GM12878 (cell line): ENCODE measurements around the gene IL4. TPM values are rescaled to one million over a fixed set of nuclear protein-coding genes. Genes with fewer than 3 reads are reported as not detected.

Experiments used
- ATAC-seq: fragments of 200-7000 bp; cut with Tn5 transposase; 3 replicates; pipeline ENCODE4 v1.9.1; 2020; ENCODE audit warnings: mild to moderate bottlenecking, moderate library complexity
- BruUV-seq: library from RNA; stranded (reverse); fragments of 400-500 nt; replicated peaks from 2 replicates; lab custom pipeline; 2021; lab: Mats Ljungman, UMichigan
- CTCF ChIA-PET: fragments of 300-600 bp; sonication (Branson Sonifier 250); formaldehyde crosslinking; extraction: SDS; loops from one replicate; lab custom pipeline; 2021; ENCODE audit warnings: inconsistent platforms; lab: Yijun Ruan, JAX
- POLR2A ChIA-PET: fragments of 350-600 bp; formaldehyde crosslinking; extraction: SDS; loops from one replicate; lab custom pipeline; 2021; ENCODE audit warnings: inconsistent platforms; lab: Charles Lee
- RAD21 ChIA-PET: fragments of 300-600 bp; sonication (Branson Sonifier 250); formaldehyde crosslinking; loops from one replicate; lab custom pipeline; 2023; ENCODE audit warnings: antibody characterized with exemption; ENCODE audit not compliant: unreplicated experiment; lab: Charles Lee
- SMC1A ChIA-PET: fragments of 300-600 bp; sonication (Branson Sonifier 250); formaldehyde crosslinking; loops from one replicate; lab custom pipeline; 2023; ENCODE audit not compliant: unreplicated experiment, uncharacterized antibody; lab: Charles Lee
- DNase-seq: peaks from one replicate; pipeline ENCODE4 v3.0.0-alpha.2; 2011; ENCODE audit warnings: low read depth, low spot score
- FAIRE-seq: peaks from 3 replicates; lab custom pipeline; 2011; peaks lifted over from hg19 to GRCh38; lab: Jason Lieb, UNC
- H2AFZ ChIP-seq: 2 replicates; pipeline ENCODE4 v1.6.0; 2011; ENCODE audit warnings: low read depth, low read length, control low read depth; ENCODE audit not compliant: control insufficient read depth
- H3K27ac ChIP-seq: 2 replicates; pipeline ENCODE4 v1.5.1; 2011; ENCODE audit warnings: control low read depth; ENCODE audit not compliant: control insufficient read depth, insufficient read depth
- H3K27me3 ChIP-seq, 2 experiments: replicated peaks in 1 of 2; 2 replicates each; pipeline versions ENCODE4 v1.6.0 to v1.6.1; 2011; ENCODE audit warnings: low read length in 1 of 2; ENCODE audit not compliant: control insufficient read depth in 2 of 2, insufficient read depth in 2 of 2
- H3K36me3 ChIP-seq, 2 experiments: 2 replicates each; pipeline ENCODE4 v1.5.1; 2011; ENCODE audit warnings: low read length in 1 of 2; ENCODE audit not compliant: control insufficient read depth in 2 of 2, insufficient read depth in 2 of 2
- H3K4me1 ChIP-seq: 2 replicates; pipeline ENCODE4 v1.6.1; 2011; ENCODE audit warnings: mild to moderate bottlenecking, low read length, moderate library complexity, mixed read lengths; ENCODE audit not compliant: control insufficient read depth, insufficient read depth
- H3K4me2 ChIP-seq: 2 replicates; pipeline ENCODE4 v1.6.0; 2011; ENCODE audit warnings: control low read depth; ENCODE audit not compliant: control insufficient read depth, insufficient read depth
- H3K4me3 ChIP-seq: fragments of 200-600 bp; sonication (generic); 2 replicates; pipeline ENCODE4 v1.5.1; 2016
- H3K79me2 ChIP-seq: 2 replicates; pipeline ENCODE4 v1.6.0; 2011; ENCODE audit warnings: low read length; ENCODE audit not compliant: control insufficient read depth, insufficient read depth
- H3K9ac ChIP-seq: 2 replicates; pipeline ENCODE4 v1.8.0; 2011; ENCODE audit warnings: low read length, control low read depth, mixed read lengths; ENCODE audit not compliant: control insufficient read depth, insufficient read depth
- H3K9me3 ChIP-seq: replicated peaks from 3 replicates; pipeline ENCODE4 v1.5.1; 2011; ENCODE audit warnings: mild to moderate bottlenecking, low read length; ENCODE audit not compliant: control insufficient read depth, insufficient read depth
- H4K20me1 ChIP-seq: 2 replicates; pipeline ENCODE4 v1.6.0; 2011; ENCODE audit not compliant: control insufficient read depth, insufficient read depth
- BCL3 ChIP-seq: IDR thresholded peaks from 2 replicates; pipeline ENCODE4 v1.6.1; 2011; ENCODE audit warnings: borderline replicate concordance, low read depth, mild to moderate bottlenecking, moderate library complexity, low read length; ENCODE audit not compliant: insufficient read depth, poor library complexity, severe bottlenecking
- BCLAF1 ChIP-seq: fragments of 450-650 bp; IDR thresholded peaks from 2 replicates; pipeline ENCODE4 v1.6.1; 2017; ENCODE audit warnings: antibody characterized with exemption, mild to moderate bottlenecking, moderate library complexity
- CBX5 ChIP-seq: sonication (generic); IDR thresholded peaks from 2 replicates; pipeline ENCODE4 v1.6.1; 2016; ENCODE audit warnings: low read depth, moderate library complexity, mild to moderate bottlenecking, inconsistent platforms
- CUX1 ChIP-seq: IDR thresholded peaks from 2 replicates; pipeline ENCODE4 v1.6.1; 2012; ENCODE audit warnings: improper control_type of control experiment, low read depth, low read length; ENCODE audit not compliant: insufficient replicate concordance
- MYC ChIP-seq: IDR thresholded peaks from 2 replicates; pipeline ENCODE4 v1.6.1; 2011; ENCODE audit warnings: mild to moderate bottlenecking, low read length, moderate library complexity, inconsistent platforms; ENCODE audit not compliant: insufficient read depth, insufficient replicate concordance, insufficient read length, severe bottlenecking
- RAD21 ChIP-seq: IDR thresholded peaks from 2 replicates; pipeline ENCODE4 v1.6.1; 2011; ENCODE audit warnings: mild to moderate bottlenecking, low read depth, low read length, moderate library complexity; ENCODE audit not compliant: insufficient read depth
- STAT1 ChIP-seq: fragments of 450-650 bp; conservative IDR thresholded peaks from 2 replicates; pipeline ENCODE4 v1.6.1; 2014; ENCODE audit warnings: antibody characterized with exemption, mild to moderate bottlenecking
- ZBTB4 ChIP-seq: fragments of 450-650 bp; formaldehyde crosslinking; IDR thresholded peaks from 2 replicates; pipeline ENCODE4 v1.4.0; 2022; ENCODE audit warnings: mild to moderate bottlenecking, moderate library complexity
- WGBS: methylation state at CpG from one replicate; pipeline ENCODE4 v1.1.6; 2016; ENCODE audit warnings: low lambda C conversion rate; ENCODE audit not compliant: insufficient replicate concordance, insufficient coverage; ENCODE audit errors: missing lambda C conversion rate; 5-methylcytosine and 5-hydroxymethylcytosine counted together
- in situ Hi-C: fragments of 300-500 bp; cut with MboI; formaldehyde crosslinking; loops from 9 replicates; pipeline ENCODE4 v1.14.3; 2018; ENCODE audit warnings: mixed read lengths
- intact Hi-C: fragments of 100-400 bp; cut with micrococcal nuclease; formaldehyde crosslinking; loops from one replicate; pipeline ENCODE4 v1.14.2; 2022; ENCODE audit not compliant: unreplicated experiment
- polyA plus RNA-seq, 11 experiments: library from polyadenylated mRNA; depleted of rRNA in 4 of 11; unstranded in 6 of 11; stranded (reverse) in 5 of 11; fragments of >200 nt; fragmentation: Nextera tagmentation in 4 of 11; fragmentation: Illumina TruSeq in 1 of 11; extraction: Ambion mirVana in 4 of 11; extraction: Trizol in 1 of 11; gene quantifications; 1 replicate in 1 of 11; 2 replicates in 10 of 11; pipeline versions ENCODE4 v1.2.1 to v1.2.3, GENCODE V29; 2011 to 2016; ENCODE audit warnings: inconsistent platforms in 2 of 11, missing spikeins in 2 of 11, low read depth in 1 of 11
- total RNA-seq, 4 experiments: library from RNA; depleted of rRNA in 3 of 4; stranded (reverse); fragments of >200 nt in 3 of 4; fragmentation: Illumina TruSeq in 1 of 4; extraction: Trizol in 1 of 4; gene quantifications; 2 replicates each; pipeline versions ENCODE4 v1.2.1 to v1.2.3, GENCODE V29; 2013 to 2021

IL4 gene
- total and polyA plus RNA-seq, 10 of the 15 experiments (the other 5 are each of a cell fraction or from before 2014, with no cell fraction given), result 0.20 to 0.80 (median 0.50) TPM; not detected in 7

- intact Hi-C loops, result loop anchor here (5.0 kb wide), 1 partner anchor 110 kb away; no protein-coding TSS in a partner anchor
- ATAC-seq (no peak), DNase-seq (no peak), FAIRE-seq (no peak)
- H3K4me3 ChIP-seq, result no peak overlapping the region
- H3K27ac ChIP-seq, result no peak overlapping the region
- ChIA-PET RAD21 (interaction anchor here (1.5 to 1.8 kb wide), 2 partner anchors 26 to 38 kb away, joined by 4 to 5 read pairs; no protein-coding TSS in a partner anchor), CTCF (interaction anchor here (1.6 kb wide), 1 partner anchor 110 kb away, joined by 6 read pairs; the partner anchor contains the start of gene CCNI2), SMC1A (interaction anchor here (0.6 to 7.8 kb wide), 6 partner anchors 6 to 534 kb away, joined by 3 to 119 read pairs (median 26); partner anchors contain the start of gene IL13), POLR2A (interaction anchor here (0.6 kb wide), 1 partner anchor 147 kb away, joined by 3 read pairs; no protein-coding TSS in a partner anchor)
- in situ Hi-C loops, result no loop called here
- H3K4me2 ChIP-seq, result no peak overlapping the region
- H3K4me1 ChIP-seq, result peaks cover 59% of the 10 kb centered on the region
- H2AFZ ChIP-seq, result no peak overlapping the region
- no peaks in the 10 kb centered on the region for H3K79me2 ChIP-seq
- H4K20me1 ChIP-seq, result no peaks in the 10 kb centered on the region
- peaks cover 14 to 32% of the 10 kb centered on the region in 2 experiments for H3K36me3 ChIP-seq
- no TSS peak for BruUV-seq
- WGBS, result 94% methylated on average over 3 of the region's 4 CpGs
- H3K27me3 ChIP-seq, result no peaks in the 10 kb centered on the region
- H3K9me3 ChIP-seq, result no peaks in the 10 kb centered on the region
- H3K9ac ChIP-seq, result no peak overlapping the region
- TF ChIP-seq BCLAF1 (no peak), ZBTB4 (CRISPR knock-in tag) (no peak), BCL3 (no peak), CUX1 (no peak), STAT1 (no peak), RAD21 (no peak), CBX5 (no peak), MYC (no peak)
Measured at GRCh38 chr5:132637241-132637640, 36.5 kb upstream of the IL4 start.
